ENCODE data around the gene AJM1.
"Not testable (repeated sequence)": the region's sequence is repeated elsewhere in the genome, so short reads cannot be mapped to it uniquely, and the experiment has no call there.

AJM1 gene

DNA sequence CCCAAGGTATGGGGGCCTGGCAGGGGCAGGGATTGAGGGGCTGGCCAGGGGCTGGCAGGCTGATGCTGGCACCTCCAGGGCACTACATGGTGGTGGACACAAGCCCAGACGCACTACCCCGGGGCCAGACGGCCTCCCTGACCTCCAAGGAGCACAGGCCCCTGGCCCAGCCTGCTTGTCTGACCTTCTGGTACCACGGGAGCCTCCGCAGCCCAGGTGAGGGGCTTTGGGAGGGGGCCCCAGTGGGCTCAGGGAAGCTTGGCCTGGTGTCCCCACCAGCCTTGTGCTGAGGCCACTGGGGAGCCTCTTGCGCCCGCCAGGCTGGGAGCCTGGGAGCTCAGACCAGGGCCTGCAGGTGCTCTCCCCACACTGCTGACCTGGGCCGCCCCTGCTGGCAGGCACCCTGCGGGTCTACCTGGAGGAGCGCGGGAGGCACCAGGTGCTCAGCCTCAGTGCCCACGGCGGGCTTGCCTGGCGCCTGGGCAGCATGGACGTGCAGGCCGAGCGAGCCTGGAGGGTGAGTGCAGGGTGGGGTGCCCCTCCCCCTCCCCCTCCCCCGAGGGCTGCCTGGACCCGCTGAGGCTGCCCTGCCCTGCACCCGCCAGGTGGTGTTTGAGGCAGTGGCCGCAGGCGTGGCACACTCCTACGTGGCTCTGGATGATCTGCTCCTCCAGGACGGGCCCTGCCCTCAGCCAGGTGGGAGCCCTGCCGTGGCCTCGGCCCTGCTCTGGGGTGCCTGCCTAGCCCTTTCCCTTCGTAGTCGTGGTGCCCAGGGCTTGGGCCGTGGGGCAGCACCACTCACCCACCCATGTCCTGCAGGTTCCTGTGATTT lies 15.5 kb downstream of the AJM1 start:
- DNase-seq, result no peak

- no peak for DNase-seq
Observed at GRCh38 chr9:136858452-136858843, 16.2 kb downstream of the AJM1 start.

- DNase-seq, result no peak
Observed at GRCh38 chr9:136858844-136859757, 16.8 kb downstream of the AJM1 start.

DNA sequence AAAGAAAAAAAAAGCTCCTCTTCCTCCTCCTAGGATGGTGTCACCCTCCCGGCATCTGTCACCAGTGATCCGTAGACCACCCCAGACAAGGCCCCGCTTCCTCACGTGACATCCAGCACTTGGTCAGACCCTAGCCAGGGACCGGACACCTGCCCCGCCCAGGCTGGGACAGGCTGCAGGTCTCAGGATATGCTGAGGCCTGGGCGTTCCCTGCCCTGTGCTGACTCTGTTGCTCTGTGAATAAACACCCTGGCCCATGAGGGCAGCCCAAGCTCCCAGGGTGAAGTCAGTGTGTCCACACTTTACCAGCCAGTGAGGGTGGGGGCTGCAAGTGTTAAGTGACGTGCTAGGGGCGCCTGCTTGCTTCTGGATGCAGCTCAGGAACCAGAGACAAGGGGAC lies 18.3 kb downstream of the AJM1 start:
- no peak for DNase-seq

DNA sequence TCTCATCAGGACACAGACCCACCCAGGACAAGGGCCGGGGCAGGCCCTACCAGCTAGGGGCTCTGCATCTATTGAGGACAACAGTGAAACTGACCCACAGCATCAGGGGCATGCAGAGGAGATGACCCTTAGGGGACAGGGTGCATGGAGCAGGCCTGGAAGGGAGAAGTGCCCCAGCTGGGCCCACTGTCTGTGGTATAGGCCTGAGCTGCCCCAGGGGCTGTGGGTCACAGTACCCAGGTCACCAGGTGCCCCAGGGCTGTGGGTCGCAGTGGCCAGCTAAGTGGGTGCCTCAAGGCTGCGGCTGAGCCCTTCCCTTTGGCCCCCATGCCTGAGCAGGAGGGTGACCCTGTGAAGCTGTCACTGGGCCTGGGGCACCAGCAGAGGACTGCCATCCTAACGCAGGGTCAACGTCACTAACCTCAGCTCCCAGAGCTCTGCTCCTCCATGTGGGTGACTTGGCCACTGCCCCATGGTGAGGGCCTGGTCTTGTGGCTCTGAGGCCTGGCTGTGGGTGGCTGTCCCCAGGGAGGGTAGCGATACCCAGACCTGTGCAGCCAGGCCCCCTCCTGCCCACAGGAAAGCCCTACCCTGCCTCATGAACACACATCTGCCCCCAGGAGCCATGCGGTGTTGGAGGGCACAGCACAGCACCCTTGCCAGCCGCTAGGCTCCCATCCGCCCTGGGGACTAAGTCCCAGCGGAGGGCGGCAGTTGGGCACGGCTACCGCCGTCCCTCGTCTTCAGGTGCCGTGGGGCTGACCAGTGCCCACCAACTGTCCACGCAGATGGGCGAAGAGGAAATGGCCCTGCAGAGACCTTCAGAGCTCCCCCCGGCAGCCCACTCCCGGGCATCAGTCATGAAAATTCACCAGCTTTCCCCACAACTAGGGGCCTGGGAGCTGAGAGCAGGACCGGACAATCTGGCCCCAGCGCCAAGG lies 18.9 kb downstream of the AJM1 start:
- no peak for DNase-seq

GRCh38 chr9:136861874-136862457 lies 19.7 kb downstream of the AJM1 start:
- no peak for DNase-seq

GRCh38 chr9:136862849-136863622 lies 20.8 kb downstream of the AJM1 start:
- no peak for DNase-seq

DNA sequence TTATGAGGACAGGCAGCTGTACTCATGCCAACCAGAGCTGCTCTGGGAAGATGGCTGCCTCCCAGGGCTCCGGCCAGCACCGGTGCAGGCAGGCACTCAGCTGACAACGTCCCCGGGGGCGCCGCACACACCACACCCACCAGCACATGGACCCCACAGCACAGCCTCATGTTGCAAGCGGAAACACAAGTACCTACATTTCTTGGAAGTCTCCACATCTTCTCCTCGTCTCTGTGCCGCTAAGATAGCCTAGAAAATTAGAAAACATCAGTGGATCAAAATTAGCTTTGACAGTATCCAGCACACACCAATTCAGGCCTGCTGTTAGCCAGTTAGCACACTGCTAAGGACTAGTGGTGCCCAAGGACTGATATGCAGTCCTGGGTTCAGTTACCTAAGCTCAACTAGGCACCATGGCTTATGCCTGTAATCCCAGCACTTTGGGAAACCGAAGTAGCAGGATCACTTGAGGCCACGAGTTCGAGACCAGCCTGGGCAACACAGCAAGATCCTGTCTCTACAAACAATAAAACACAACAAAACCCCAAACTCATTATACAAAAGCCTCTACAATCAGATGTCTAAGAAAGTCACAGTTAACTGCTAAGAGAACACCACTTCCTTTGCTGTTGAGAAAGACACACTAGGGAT lies 21.5 kb downstream of the AJM1 start:
- DNase-seq, result no peak

- no peak for DNase-seq
Observed at GRCh38 chr9:136865041-136865767, 22.9 kb downstream of the AJM1 start.

GRCh38 chr9:136865768-136866103 lies 23.5 kb downstream of the AJM1 start:
- DNase-seq, result no peak

DNA sequence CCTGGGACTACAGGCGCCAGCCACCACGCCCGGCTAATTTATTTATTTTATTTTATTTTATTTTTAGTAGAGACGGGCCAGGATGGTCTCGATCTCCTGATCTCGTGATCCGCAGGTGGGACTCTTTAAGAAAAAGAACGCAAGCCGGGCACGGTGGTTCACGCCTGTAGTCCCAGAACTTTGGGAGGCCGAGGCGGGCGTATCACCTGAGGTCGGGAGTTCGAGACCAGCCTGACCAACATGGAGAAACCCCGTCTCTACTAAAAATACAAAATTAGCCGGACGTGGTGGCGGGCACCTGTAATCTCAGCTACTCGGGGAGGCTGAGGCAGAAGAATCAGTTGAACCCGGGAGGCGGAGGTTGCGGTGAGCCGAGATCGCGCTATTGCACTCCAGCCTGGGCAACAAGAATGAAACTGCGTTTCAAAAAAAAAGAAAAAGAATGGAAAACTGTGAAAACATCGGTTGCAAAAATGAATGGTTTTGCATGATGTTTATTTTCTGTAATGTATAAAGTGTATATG lies 24.7 kb downstream of the AJM1 start:
- not testable (repeated sequence) for DNase-seq

- no peak for DNase-seq
Observed at GRCh38 chr9:136867480-136867879, 25.2 kb downstream of the AJM1 start.

- no peak for DNase-seq
Observed at GRCh38 chr9:136867917-136868316, 25.6 kb downstream of the AJM1 start.

- DNase-seq, result no peak
Observed at GRCh38 chr9:136868644-136869043, 26.4 kb downstream of the AJM1 start.

DNA sequence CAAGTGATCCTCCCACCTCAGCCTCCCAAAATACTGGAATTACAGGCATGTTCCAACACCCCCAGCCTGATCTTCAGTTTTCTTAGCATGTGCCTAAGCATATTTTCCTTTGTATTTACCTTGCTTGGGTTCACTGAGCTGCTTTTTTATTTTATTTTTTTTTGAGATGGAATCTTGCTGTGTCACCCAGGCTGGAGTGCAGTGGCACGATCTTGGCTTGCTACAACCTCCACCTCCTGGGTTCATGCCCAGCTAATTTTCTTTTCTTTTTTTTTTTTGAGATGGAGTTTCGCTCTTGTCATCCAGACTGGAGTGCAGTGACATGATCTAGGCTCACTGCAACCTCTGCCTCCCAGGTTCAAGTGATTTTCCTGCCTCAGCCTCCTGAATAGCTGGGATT lies 27.3 kb downstream of the AJM1 start:
- DNase-seq, result not testable (repeated sequence)

DNA sequence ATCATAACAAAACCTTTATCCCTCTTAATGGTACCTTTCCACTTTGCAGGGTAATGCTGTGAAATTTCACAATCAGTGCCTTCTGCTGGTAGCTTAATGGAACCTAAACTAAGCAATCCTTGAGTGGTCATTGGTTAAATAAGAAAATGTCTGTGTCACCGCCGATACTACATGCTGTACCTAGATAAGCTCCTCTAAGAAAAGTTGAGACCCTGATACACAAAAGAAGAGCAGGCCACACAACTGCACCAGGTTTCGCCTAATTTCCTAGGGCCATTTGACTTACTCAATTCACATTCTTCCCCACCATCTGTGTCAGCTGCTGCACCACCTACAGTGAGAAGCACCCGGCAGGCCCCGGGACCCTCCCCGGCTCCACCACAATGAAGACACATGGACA lies 32.9 kb downstream of the AJM1 start:
- DNase-seq, result no peak

DNA sequence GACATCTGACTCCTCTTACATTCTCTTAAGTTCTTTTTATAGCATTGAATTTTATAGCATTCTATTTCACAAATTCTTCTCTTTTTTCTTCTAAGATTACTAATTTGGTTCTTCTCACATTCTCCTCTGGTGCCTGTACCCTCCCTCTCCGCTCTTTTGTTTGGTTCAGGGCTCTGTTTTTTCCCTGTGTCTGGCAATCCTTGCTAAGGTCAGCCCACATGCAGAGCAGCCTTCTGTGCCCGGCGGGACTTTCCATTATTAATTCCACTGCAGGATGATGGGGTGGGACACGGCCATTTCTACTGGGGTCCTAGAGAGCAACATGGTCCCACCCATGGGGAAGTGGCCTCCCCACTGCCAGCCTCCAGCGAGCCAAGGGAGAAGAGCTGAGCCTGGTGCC lies 34.2 kb downstream of the AJM1 start:
- no peak for DNase-seq

DNA sequence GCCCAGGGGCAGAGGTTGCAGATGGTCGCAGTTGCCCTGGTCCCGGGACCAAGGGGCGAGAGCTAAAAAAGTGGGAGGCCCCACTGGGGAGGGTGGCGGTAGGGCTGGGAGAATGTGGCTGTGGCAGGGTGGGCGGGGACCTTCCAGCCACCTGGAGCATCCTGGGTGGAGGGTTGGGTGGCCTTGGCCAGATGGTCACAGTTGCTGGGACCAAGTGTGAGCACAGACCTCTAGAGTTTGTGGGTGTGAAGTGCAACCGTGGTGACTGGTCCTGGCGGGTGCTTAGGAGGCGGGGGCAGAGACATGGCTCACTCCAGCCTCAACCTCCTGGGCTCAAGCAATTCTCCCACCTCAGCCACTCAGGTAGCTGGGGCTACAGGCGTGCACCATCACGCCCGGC lies 38.4 kb downstream of the AJM1 start:
- no peak for DNase-seq

- peak; percentile 47 for DNase-seq
Observed at GRCh38 chr9:136881691-136882108, 39.4 kb downstream of the AJM1 start.
